Thyroid gland (tissue), 4 donors: ENCODE results near the gene MAX.

Experiments used
- CTCF ChIP-seq, 6 experiments: fragments of 200-600 bp in 3 of 6; fragments of 450-650 bp in 3 of 6; sonication (generic) in 3 of 6; IDR thresholded peaks; one replicate each; pipeline ENCODE4 v1.5.1; 2016 to 2019; ENCODE audit warnings: antibody characterized with exemption in 6 of 6, mild to moderate bottlenecking in 2 of 6, inconsistent platforms in 1 of 6, moderate library complexity in 1 of 6
- POLR2A ChIP-seq, 2 donors: fragments of 450-650 bp; IDR thresholded peaks; one replicate each; pipeline ENCODE4 v1.6.1; 2017; ENCODE audit warnings: antibody characterized with exemption in 2 of 2, mild to moderate bottlenecking in 2 of 2, moderate library complexity in 1 of 2

- TF ChIP-seq CTCF (IDR thresholded peaks at IDR 0.05) (no peak), POLR2A (IDR thresholded peaks at IDR 0.05) (no peak)
Observed at GRCh38 chr14:65032319-65032718, 70.0 kb downstream of the MAX start.
